D341Med (cell line): Measurements from ENCODE around the gene PPP2R5B.

Source experiments
- DNase-seq: peaks from one replicate; pipeline ENCODE4 v3.0.0; 2012; ENCODE audit warnings: low spot score

Gene PPP2R5B

DNA sequence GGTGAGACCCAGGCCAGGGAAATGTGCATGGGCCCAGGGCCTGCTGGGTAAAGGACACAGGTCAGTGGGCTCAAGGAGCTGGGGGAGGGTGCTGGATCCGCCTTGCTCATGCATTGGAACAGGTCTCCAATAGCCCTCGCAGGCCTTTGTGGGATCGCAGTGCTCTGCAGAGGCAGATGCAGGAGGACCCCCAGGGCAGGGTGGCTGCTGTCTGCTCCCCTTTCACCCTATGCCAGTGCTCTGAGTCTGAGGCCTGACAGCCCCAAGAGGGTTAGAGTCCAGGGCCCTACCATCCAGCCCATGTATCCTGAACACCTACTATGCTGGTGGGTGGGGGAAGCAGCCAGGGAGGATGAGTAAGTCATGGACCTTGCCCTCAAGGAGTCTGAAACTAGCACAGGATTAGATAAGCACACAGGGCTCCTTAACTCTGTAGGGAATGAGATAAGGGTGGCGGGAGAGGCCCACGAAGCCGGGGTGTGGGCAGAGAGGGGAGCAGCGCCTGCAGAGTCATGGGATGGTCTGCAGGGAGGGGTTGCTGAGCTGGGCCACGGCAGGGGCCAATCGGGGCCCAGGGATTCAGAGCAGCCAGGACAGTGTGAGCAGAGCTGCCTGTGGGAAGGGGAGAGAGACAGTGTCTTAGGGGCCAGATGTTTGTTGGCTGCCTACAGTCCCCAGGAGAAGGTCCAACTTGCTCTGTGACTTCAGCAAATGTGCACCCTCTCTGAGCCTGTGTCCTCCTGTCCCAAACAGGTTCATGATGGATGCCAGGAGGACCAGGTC is 35.6 kb upstream of the PPP2R5B start:
- no peak for DNase-seq

DNA sequence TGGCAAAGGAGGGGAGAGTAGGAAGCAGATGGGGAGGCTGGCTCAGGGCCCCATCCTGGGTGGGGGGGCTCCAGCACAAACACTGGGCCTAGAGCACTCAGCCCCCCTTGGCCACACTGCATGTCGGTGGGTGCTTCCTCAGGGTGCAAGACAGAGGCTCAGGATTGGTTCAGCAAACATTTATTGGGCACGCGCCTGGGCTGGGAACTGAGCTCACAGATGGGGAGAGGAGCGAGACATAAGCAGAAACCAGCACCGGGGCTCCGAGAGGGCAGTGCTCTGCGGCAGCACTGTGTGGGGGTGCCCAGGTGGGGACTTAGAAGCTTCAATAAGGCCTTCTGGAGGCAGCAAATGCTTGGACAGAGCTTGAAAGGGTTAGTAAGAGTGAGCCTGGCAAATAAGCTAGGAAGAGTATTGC is 34.0 kb upstream of the PPP2R5B start:
- no peak for DNase-seq

DNA sequence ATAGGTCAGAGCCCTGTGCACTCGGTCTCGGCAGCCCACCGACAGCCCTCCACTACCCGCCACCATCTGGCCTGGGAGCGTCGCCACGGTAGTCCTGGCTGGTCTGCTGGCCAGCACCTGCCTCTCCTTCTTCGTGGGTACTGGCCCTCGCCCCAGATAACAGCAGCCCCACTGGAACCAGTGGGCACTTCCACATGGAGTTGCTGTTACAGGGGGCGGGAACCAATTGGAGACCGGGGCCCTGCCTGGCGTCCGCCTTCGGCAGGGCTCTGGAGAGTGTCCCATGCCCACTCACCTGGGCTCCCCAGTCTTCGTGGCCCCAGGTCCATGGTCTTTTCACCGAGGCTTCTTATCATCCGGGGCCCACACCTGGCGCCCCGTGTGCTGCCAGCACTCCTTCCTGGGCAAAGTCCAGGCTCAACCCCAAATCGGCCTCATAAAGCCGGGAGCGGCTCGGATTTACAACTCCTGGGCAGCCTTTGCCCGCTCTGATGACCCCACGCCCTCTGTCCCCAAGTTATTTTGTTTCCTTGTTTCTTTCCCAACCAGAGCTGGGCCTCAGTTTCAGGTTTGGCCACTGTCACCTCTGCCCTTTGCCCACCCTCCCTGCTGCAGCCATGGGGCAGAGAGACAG is 33.2 kb upstream of the PPP2R5B start:
- DNase-seq: no peak

DNA sequence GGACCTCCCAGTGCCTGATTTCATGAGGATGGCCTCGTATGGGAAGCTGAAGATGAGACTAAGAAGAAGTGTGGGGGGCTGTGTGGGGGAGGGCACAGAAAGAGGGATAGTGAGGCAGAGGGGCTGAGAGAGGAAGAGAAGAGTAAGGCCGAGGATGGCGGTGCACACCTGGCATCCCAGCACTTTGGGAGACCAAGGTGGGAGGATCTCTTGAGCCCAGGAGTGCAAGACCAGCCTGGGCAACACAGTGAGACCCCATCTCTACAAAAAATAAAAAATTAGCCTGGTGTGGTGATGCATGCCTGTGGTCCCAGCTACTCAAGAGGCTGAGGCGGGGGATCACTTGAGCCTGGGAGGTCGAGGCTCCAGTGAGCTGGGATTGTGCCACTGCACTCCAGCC is 32.6 kb upstream of the PPP2R5B start:
- DNase-seq: no peak

DNA sequence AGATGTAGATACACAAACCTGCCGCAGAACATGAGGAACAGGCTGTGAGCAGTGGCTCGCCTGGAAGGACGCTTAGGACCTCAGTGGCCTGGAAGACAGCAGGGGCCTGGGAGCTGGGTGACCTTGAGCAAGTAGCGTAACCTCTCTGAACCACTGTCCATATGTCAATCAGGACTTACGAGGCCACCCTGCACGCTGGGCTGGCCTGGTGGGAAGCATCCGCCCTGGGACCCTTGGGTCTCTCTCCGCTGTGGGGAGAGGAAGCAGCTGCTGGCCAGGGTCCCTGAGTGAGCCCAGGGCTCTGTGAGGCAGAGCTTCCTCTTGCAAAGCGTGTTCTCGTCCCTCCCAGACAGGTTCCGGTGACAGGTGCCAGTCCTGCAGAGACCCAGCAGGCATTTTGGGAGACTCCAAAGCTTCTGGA is 32.1 kb upstream of the PPP2R5B start:
- no peak for DNase-seq

DNA sequence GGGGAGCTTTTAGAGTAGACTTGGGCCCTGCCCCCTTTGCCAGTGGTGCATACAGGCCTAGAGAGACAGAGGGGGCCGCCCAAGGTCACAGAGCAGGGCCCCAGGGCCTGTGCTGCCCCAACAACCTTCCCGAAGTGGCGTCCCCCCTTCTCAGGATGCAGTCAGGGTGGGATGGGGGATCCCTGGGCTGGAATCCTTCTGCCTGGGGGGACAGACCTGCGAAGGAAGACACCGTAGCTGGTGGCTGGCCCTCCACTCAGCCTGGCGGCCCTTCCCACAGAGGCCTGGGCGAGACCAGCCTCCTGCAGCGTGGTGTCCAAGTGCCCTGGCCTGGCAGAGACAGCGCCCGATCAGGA is 31.7 kb upstream of the PPP2R5B start:
- no peak for DNase-seq

DNA sequence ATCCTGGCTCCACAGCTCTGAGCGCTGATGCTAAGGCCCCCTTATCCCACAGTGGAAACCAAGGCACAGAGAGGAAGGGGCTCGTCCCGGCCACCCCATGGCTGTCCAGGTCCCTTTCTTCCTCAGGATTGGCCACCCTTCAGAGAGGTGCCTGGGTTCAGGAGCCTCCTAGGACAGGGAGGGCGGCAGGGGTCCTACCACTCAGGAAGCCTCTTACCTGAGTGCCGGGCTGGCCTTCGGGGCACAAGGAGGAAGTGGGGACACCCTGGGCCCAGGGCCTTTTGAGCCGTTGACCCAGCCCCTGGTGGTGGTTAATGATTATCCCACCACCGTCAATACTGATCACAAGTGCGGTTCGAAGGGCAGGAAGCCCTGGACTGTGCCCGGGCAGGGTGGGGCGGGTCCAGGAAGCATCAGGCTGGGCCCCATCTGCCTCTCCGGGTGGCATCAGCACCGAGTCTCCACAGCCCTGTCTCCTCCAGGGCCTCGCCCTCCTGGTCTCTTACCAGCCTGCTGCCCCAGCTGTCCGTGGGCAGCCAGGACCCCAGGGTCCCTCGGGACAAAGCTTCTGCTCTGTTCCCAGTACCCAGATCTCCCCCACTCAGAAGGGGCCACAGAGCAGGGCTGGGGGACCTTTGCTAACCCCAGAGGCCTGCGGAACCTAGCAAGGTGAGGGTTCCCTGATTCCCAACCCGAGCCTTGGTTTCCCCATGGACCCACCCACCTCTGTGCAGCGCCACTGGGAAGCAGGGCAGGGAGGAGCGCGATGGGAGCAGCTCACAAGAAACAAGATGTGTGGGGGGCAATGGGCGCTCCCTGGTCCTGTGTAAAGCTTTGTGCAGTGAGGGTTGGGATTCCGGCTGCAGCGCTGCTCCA is 31.1 kb upstream of the PPP2R5B start:
- DNase-seq: no peak

DNA sequence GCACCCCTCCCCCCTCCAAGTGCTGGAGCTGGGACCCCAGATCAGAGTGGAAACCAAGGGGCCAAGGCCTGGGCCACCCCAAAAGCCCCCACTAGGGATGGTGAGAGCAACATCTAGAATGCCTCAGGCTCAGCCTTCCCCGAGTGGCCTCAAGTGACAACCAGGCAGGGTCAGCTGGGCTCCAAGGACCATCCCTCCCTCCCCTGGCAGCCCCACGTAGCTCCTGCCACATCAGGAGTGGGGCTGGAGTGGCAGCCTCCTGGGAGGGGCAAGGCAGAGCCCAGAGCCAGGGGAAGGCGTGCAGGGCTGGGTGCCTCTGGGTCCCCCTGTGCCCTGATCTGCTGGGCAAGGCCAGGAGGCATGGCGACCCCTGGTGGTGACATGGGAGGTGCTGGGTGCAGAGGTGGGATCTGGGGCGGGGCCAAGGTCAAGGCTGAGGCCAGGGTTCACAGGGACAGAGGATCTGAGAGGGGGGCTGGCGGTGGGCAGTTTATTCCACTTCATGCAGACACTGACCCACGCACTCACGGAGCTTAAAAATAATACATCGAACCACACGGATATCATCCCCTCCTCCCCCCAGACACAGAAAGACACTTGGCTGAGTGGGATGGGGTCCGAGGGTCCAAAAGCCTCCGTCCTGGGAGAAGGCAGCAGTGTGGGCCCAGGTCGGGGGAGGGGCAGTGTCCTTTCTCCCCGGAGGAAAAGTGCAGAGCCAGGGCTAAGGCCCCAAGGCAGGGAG is 30.2 kb upstream of the PPP2R5B start:
- peak; percentile 90 for DNase-seq

DNA sequence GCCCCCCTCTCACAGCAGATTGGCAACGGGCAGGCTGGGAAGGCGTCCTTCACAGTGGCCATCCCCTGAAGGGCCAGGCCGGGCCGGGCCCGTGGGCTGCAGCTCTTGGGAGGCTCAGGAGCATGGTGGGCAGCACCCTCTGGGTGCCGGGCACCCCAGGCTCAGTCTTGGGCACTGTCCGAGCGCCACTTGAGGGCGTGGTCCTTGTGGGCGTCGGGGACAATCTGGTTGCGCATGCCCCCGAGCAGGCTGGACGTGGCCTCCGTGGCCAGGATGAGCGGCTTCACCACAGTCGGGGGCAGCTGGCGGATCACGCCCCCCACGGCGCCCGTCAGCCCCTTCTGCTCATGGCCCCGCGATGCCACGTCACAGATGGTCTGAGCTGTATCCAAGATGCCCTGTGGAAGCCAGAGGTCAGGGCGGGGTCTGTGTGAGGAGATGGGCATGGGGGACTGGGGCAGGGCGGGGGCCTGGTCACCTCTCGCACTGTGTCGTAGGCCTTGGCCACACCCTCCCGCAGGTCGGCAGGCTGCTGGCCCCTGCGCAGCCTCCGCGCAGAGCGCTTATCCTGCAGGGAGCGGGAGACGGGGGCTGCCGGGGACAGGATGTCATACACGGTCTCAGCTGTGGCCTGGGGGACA is 29.6 kb upstream of the PPP2R5B start:
- DNase-seq: no peak

DNA sequence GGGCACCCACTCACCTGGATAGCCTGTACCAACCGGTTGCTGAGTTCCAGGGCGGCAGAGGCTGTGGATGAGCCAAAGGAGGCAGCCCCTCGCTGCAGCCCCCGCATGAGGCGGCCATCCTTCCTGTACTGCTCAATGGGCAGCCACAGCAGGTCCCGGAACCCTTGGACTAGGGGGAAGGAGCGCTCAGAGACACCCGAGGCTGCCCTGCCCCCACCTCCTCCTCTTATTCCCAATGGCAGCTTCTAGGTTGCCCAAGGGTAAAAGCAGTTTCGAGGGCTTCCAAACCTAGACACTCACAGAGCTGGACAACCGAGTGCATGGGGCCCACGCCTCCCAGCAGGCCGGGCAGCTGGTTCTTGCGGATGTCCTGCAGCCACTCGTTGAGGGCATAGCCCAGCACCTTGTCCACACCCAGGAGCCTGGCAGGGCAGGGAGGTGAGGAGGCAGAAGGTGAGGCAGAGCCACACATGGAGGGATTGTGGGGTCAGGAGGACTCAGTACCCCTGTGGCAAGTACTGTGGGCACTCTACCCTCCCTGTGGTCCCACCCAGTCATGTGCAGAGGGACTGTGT is 28.0 kb upstream of the PPP2R5B start:
- DNase-seq: no peak

DNA sequence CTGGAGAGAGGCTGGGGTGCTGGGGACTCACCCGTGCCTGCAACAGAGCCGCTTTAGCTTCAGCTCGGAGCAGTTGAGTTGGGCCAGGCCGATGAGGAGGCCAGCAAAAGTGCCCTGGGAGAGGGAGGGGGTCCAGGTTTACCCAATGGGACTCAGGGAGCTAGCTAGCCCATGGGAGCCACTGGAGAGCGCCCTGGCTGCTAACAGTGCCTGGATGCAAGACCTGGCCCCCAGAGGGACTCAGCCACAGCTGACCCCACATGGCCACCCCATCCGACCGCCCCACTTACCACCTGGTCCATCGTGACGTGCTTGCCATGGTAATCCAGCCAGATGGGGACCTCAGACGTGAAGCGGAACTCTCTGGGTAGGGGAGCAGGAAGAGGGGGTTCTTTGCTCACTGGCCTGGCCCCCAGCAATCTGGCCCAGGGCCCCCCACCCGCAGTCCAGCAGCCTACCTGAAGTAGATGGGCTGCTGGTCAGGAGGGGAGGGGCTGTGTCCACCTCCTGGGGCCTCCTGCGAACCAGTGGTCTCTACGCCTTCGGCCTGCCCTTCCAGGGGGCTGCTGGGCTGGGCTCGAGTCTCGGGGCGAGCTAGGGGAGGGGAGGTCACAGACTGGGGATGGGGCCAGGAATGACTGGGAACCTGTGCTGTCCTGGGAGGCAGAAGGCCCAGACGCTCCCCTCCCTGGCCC is 27.0 kb upstream of the PPP2R5B start:
- no peak for DNase-seq

DNA sequence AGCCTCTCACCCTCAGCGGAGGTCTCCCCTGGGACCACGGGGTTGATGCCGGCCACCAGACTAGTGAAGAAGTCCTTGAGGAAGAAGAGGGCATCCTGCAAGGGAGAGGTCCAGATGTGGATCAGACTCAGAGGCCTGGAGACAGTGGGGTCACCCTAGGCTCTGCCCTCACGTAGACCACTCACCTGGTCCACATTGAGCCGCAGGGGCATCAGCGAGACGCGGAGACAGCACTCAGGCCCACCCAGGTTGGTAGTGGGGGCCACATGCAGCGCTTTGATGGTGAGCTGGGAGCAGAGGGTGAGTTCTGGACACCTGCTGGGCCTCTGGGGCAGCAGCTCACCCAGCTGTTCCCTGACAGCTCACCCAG is 26.4 kb upstream of the PPP2R5B start:
- DNase-seq: no peak

DNA sequence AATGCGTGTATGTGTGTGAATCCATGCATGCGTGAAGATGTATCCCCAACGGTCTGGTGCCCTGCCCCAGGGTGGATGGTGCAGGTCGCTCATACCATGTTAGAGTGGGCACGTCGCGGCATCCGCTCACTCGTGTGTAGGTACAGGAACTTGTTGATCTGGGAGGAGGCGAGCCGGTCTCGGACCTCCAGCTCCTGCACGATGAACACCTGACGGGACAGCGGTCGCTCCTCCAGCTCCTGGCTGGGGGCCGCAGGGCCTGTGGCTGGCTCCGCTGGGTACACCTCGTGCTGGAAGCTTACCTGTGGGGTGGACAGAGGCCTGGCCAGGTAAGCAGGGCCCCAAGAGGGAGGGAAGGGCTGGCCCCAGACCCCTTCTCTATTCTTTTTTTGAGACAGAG is 25.9 kb upstream of the PPP2R5B start:
- no peak for DNase-seq

DNA sequence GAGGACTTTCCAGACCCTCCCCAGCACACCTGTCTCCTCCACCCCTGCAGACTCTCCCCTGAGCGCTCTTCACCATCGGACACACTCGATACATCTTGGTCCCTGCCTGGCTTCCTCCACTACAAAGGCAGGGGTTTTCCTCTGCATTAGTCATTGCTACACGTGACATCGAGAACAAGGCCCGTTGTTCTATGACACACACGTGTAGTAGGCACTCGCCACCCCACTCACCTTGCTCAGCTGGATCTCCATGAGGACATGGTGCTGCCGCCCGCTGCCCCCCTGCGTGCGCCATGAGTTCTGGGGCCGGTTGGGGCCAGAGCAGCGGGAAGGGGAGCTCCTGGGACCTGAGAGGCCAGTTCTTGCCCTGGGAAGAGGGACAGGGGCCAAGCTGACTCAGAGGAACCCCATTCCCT is 24.2 kb upstream of the PPP2R5B start:
- DNase-seq: no peak

DNA sequence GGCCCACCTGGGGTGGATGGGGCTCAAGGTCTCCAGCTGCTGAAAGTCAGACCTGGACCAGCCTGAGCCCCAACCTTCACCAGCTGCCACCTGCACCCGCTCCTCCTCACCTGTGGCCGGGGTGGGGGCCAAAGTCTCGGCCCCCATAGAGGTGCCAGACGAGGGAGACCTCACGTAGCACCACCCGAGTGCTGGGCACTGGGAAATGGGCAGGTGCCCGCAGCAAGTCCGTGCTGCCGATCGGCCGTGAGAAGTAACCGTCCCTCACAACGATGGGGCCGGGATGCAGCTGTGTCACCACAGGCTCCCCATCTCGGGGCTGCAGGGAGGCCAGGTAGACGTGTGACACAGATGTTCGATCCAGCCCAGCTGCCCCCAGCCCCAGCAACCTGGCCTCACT is 23.7 kb upstream of the PPP2R5B start:
- DNase-seq: no peak

DNA sequence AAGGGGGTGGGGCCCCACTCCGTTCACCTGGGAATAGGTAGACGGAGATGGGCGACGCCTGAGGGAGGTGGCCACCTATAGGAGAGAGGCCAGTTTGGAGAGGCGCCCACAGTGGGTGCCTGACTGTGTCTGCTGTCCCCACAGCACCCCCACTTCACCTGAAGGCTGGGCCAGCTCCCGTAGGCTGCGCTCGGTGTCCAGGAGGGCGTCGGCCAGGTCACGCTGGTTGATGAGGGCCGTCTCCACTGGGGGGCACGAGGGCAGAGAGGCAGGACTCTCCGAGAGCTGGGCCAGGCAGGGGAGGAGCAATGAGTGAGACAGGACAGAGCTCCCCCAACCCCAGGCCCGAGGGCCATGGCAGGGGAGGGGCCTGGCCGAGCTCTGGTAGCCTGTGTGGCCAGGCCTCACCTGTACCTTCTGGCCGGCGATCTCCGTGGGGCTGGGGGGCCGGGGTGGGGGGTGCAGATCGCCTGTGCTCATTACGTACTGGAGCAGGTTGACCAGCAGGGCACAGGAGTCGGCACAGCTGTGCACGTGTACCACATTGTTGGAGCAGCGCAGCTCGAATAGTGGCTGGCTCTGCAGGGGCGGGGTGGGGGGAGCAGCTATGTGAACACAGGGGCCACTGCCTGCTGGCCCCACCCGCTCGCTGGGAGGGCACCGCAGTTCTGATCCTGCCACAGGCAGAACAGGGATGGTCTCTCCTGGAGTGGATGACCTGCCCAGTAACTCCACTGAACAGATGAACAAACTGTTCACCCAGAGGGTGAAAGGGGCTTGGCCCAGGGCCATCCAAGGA is 22.2 kb upstream of the PPP2R5B start:
- DNase-seq: no peak

DNA sequence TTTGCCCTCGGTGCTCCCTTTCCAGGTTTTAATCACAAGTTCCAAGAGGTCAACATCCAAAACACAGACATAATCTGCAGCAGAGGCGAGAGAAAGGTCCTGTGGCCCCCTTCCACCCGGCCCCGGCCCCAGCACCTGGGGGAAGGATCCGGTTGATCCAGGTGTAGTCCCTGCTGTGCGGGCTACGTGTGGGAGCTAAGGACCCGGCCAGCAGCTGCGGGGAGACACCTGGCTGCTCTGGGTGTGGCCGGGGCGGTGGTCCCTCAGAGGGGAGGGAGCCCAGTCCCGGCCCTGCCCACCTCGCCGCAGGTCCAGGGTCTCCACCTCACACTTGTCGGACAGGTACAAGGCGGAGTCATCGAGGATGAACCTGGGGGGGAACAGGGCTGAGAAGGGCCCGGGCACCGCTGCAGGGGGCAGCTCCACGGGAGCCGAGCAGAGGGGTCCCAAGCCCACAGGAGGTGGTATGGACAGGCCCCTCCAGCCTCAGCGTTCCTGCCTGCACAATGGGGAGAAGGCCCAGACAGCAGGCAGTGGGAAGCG is 21.1 kb upstream of the PPP2R5B start:
- DNase-seq: no peak

DNA sequence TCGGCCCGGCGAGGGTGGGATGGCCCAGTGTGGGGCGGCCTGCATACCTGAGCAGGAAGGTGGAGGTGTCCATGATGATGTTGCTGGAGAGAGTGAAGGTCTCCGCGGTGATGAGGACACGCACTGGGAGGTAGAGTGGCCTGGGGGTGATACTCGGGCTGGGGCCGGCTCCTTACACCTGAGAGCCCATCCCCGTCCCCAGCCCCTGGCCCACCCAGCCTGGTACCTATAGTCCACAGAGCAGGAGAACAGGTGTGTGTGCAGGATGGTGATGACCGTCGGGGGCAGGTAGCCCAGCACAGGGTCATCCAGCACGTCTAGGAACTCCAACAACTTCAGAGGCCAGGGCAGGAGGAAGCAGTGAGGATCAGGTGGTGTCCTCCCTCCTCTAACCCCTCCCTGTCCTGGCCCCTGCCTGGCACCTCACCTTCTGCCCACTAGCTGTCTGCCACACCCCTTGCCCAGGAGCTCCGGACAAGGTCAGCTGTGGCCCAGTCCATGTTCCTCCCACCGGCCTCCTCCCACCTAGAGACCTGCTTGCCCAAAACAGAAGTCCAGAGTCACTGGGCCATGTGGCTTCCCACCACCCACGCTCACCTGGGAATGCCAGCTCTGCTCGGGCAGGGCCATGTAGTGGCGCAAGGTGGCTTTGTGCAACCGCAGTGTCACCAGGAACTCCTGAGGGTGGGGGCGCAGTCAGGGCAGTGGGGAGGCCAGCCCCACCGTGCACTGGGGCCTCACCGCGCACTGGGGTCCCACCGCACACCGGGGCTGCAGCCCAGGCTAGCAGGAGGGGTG is 18.8 kb upstream of the PPP2R5B start:
- DNase-seq: no peak

DNA sequence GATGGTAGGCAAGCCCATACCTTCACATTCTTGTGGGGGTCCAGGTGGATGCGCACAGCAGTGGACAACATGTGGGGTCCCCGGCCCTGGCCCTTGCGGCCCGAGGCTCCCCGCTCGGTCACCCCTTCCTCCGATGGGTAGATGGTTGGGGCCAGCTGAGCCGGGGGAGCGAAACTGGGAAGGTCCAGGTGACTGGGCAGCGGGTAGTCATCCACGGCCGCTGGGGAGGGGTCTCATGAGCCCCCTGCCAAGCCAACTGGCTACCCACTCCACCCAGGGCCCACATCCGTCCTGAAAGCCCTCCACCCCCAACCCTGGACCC is 18.2 kb upstream of the PPP2R5B start:
- no peak for DNase-seq
